Keratinocyte (primary cell): ENCODE measurements around the gene FOXA2. TPM values are rescaled to one million over a fixed set of nuclear protein-coding genes. Genes with fewer than 3 reads are reported as not detected.

Source experiments
- DNase-seq: peaks from one replicate; pipeline ENCODE4 v3.0.0-alpha.2; 2011; ENCODE audit warnings: low read depth, missing footprints, low spot score
- FAIRE-seq: peaks from 2 replicates; lab custom pipeline; 2011; peaks lifted over from hg19 to GRCh38; lab: Jason Lieb, UNC
- H2AFZ ChIP-seq: 2 replicates; pipeline ENCODE4 v1.6.0; 2012; ENCODE audit warnings: low read length, control low read depth, inconsistent platforms; ENCODE audit not compliant: control insufficient read depth
- H3K27ac ChIP-seq: 2 replicates; pipeline ENCODE4 v1.5.1; 2011; ENCODE audit warnings: low read length; ENCODE audit not compliant: control insufficient read depth, insufficient read depth
- H3K27me3 ChIP-seq: 3 replicates; pipeline ENCODE4 v1.6.0; 2011; ENCODE audit warnings: low read length; ENCODE audit not compliant: control insufficient read depth, insufficient read depth; ENCODE audit errors: extremely low read depth
- H3K36me3 ChIP-seq, 2 experiments: 2 replicates in 1 of 2; 3 replicates in 1 of 2; pipeline ENCODE4 v1.5.1; 2011; ENCODE audit warnings: low read length in 2 of 2, mild to moderate bottlenecking in 1 of 2; ENCODE audit not compliant: control insufficient read depth in 2 of 2, insufficient read depth in 2 of 2; ENCODE audit errors: extremely low read depth in 1 of 2
- H3K4me1 ChIP-seq: 3 replicates; pipeline ENCODE4 v1.5.1; 2011; ENCODE audit warnings: low read length; ENCODE audit not compliant: control insufficient read depth, insufficient read depth; ENCODE audit errors: extremely low read depth
- H3K4me2 ChIP-seq: 3 replicates; pipeline ENCODE4 v1.6.0; 2011; ENCODE audit warnings: low read depth, low read length; ENCODE audit not compliant: control insufficient read depth, insufficient read depth; ENCODE audit errors: extremely low read depth
- H3K4me3 ChIP-seq, 3 experiments: fragments of 200-600 bp in 1 of 3; sonication (generic) in 1 of 3; 2 replicates in 2 of 3; 3 replicates in 1 of 3; pipeline ENCODE4 v1.5.1; 2011 to 2016; ENCODE audit warnings: low read length in 3 of 3, mild to moderate bottlenecking in 3 of 3, control low read depth in 2 of 3, inconsistent platforms in 1 of 3, low read depth in 1 of 3, mixed read lengths in 1 of 3, mixed run types in 1 of 3, moderate library complexity in 1 of 3; ENCODE audit not compliant: control insufficient read depth in 2 of 3, insufficient read depth in 2 of 3; ENCODE audit errors: extremely low read depth in 1 of 3
- H3K79me2 ChIP-seq: 2 replicates; pipeline ENCODE4 v1.6.0; 2012; ENCODE audit warnings: low read length; ENCODE audit not compliant: control insufficient read depth, insufficient read depth
- H3K9ac ChIP-seq: 3 replicates; pipeline ENCODE4 v1.6.0; 2011; ENCODE audit warnings: low read length; ENCODE audit not compliant: control insufficient read depth, insufficient read depth; ENCODE audit errors: extremely low read depth
- H3K9me1 ChIP-seq: 3 replicates; pipeline ENCODE4 v1.6.0; 2011; ENCODE audit warnings: low read length; ENCODE audit not compliant: control insufficient read depth, insufficient read depth; ENCODE audit errors: extremely low read depth
- H3K9me3 ChIP-seq: 2 replicates; pipeline ENCODE4 v1.5.1; 2012; ENCODE audit warnings: low read depth, low read length; ENCODE audit not compliant: control insufficient read depth
- H4K20me1 ChIP-seq: 3 replicates; pipeline ENCODE4 v1.6.0; 2011; ENCODE audit warnings: low read length; ENCODE audit not compliant: control insufficient read depth, insufficient read depth; ENCODE audit errors: extremely low read depth
- EZH2 ChIP-seq: IDR thresholded peaks from one replicate; pipeline ENCODE4 v1.6.1; 2012; ENCODE audit warnings: inconsistent platforms, mild to moderate bottlenecking, low read length, moderate library complexity
- dilution Hi-C: fragments of 300-500 bp; cut with MboI; formaldehyde crosslinking; loops from one replicate; pipeline ENCODE4 v1.7.0; 2020; ENCODE audit warnings: low sequenced_read_pairs; ENCODE audit not compliant: extremely low pct_ligation_motif_present
- polyA plus RNA-seq, 5 experiments: library from polyadenylated mRNA; depleted of rRNA in 3 of 5; stranded (reverse) in 3 of 5; stranded (forward) in 1 of 5; unstranded in 1 of 5; fragments of >200 nt; gene quantifications; 1 replicate in 1 of 5; 2 replicates in 3 of 5; 3 replicates in 1 of 5; pipeline versions ENCODE4 v1.2.1 to v1.2.3, GENCODE V29; 2011 to 2012; ENCODE audit warnings: missing spikeins in 2 of 5, low read depth in 1 of 5, low replicate concordance in 1 of 5
- TF ChIP-seq, protein P1 (sequence below), 3 experiments: IDR thresholded peaks in 1 of 3; conservative IDR thresholded peaks in 1 of 3; optimal IDR thresholded peaks in 1 of 3; 2 replicates in 2 of 3; 3 replicates in 1 of 3; pipeline versions ENCODE3 to v1.5.1; 2011; ENCODE audit warnings: low read length in 3 of 3, mild to moderate bottlenecking in 3 of 3, moderate library complexity in 2 of 3, control low read depth in 1 of 3, inconsistent platforms in 1 of 3; ENCODE audit not compliant: insufficient read depth in 2 of 3; ENCODE audit errors: extremely low read depth in 1 of 3

Gene FOXA2
- polyA plus RNA-seq, 1 donor (not counting 4 experiments of a cell fraction or from before 2014, with no cell fraction given) = 0.16 TPM

DNA sequence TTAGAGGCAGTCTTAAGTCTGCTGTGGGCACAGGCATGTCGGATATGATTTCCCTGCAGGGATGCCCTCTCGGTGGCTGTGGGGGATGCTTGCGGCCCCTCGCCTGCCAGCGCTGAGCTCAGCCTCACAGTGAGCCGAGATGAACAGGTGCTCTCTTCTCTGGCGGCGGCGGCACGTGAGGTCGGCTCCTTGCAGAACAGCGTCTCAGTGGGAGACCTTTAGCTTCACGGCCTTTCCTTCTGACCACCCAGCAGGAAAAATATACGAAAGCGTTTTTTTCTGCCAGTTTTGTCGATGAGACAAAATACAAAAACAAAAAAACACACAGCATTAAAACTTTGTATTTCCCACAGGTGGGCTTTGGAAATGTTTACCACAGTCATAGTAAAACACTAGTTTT, 23.6 kb downstream of the FOXA2 start:
- no peaks in the 10 kb centered on the region for H3K9me1 ChIP-seq
- DNase-seq (no peak), FAIRE-seq (no peak)
- H3K4me1 ChIP-seq = no peaks in the 10 kb centered on the region
- no peaks in the 10 kb centered on the region for H3K36me3 ChIP-seq
- H3K9ac ChIP-seq = no peak overlapping the region
- peak; percentile 85 for TF ChIP-seq EZH2
- TF ChIP-seq, protein P1, sequence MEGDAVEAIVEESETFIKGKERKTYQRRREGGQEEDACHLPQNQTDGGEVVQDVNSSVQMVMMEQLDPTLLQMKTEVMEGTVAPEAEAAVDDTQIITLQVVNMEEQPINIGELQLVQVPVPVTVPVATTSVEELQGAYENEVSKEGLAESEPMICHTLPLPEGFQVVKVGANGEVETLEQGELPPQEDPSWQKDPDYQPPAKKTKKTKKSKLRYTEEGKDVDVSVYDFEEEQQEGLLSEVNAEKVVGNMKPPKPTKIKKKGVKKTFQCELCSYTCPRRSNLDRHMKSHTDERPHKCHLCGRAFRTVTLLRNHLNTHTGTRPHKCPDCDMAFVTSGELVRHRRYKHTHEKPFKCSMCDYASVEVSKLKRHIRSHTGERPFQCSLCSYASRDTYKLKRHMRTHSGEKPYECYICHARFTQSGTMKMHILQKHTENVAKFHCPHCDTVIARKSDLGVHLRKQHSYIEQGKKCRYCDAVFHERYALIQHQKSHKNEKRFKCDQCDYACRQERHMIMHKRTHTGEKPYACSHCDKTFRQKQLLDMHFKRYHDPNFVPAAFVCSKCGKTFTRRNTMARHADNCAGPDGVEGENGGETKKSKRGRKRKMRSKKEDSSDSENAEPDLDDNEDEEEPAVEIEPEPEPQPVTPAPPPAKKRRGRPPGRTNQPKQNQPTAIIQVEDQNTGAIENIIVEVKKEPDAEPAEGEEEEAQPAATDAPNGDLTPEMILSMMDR (optimal IDR thresholded peaks at IDR 0.05 in 1 of 3, IDR thresholded peaks at IDR 0.05 in 1 of 3, conservative IDR thresholded peaks at IDR 0.05 in 1 of 3; ENCODE audit: extremely low read depth in 1 of 3, insufficient read depth in 2 of 3, low read length in 3 of 3) = no peak
- no peak overlapping the region for H3K4me3 ChIP-seq
- H3K79me2 ChIP-seq = no peaks in the 10 kb centered on the region
- no peak overlapping the region for H2AFZ ChIP-seq
- H3K4me2 ChIP-seq = no peak overlapping the region
- H4K20me1 ChIP-seq = no peaks in the 10 kb centered on the region
- dilution Hi-C loops = no loop called here
- H3K27me3 ChIP-seq = peaks cover 77% of the 10 kb centered on the region
- H3K27ac ChIP-seq = no peak overlapping the region
- H3K9me3 ChIP-seq = no peaks in the 10 kb centered on the region

GRCh38 chr20:22559711-22560318, 24.6 kb downstream of the FOXA2 start:
- no peaks in the 10 kb centered on the region for H3K9me1 ChIP-seq
- dilution Hi-C loops = no loop called here
- H3K9ac ChIP-seq = no peak overlapping the region
- no peak for TF ChIP-seq EZH2
- TF ChIP-seq, protein P1 (optimal IDR thresholded peaks at IDR 0.05 in 1 of 3, IDR thresholded peaks at IDR 0.05 in 1 of 3, conservative IDR thresholded peaks at IDR 0.05 in 1 of 3; ENCODE audit: extremely low read depth in 1 of 3, insufficient read depth in 2 of 3, low read length in 3 of 3) = no peak
- no peak overlapping the region for H2AFZ ChIP-seq
- no peak for FAIRE-seq
- H3K79me2 ChIP-seq = no peaks in the 10 kb centered on the region
- H3K4me2 ChIP-seq = no peak overlapping the region
- peaks cover 68% of the 10 kb centered on the region for H3K27me3 ChIP-seq
- H3K4me1 ChIP-seq = no peaks in the 10 kb centered on the region
- H3K9me3 ChIP-seq = no peaks in the 10 kb centered on the region
- H3K36me3 ChIP-seq = no peaks in the 10 kb centered on the region
- DNase-seq = no peak
- no peak overlapping the region for H3K27ac ChIP-seq
- no peak overlapping the region for H3K4me3 ChIP-seq
- H4K20me1 ChIP-seq = no peaks in the 10 kb centered on the region
